Gastroesophageal sphincter (tissue), 4 donors: ENCODE measurements around the gene ZBTB4. TPM values are rescaled to one million over a fixed set of nuclear protein-coding genes. Genes with fewer than 3 reads are reported as not detected.

Experiments
- ATAC-seq: fragments of 150-250 bp; one replicate; pipeline ENCODE4 v1.9.1; 2016; ENCODE audit warnings: mild to moderate bottlenecking, moderate library complexity
- H3K27ac ChIP-seq, 4 donors: fragments of 200-600 bp; sonication (generic) in 3 of 4; 1 replicate in 3 of 4; 2 replicates in 1 of 4; pipeline ENCODE4 v1.5.1; 2016 to 2019
- H3K27me3 ChIP-seq: fragments of 200-600 bp; sonication (generic); one replicate; pipeline ENCODE4 v1.5.1; 2019
- H3K36me3 ChIP-seq, 2 donors: fragments of 200-600 bp; sonication (generic); one replicate each; pipeline ENCODE4 v1.5.1; 2019; ENCODE audit warnings: control low read depth in 1 of 2
- H3K4me1 ChIP-seq, 3 donors: fragments of 200-600 bp; sonication (generic); 1 replicate in 2 of 3; 2 replicates in 1 of 3; pipeline ENCODE4 v1.5.1; 2016 to 2019; ENCODE audit warnings: control low read depth in 2 of 3
- H3K4me3 ChIP-seq, 2 donors: fragments of 200-600 bp; sonication (generic); one replicate each; pipeline ENCODE4 v1.5.1; 2019; ENCODE audit warnings: mild to moderate bottlenecking in 1 of 2, moderate library complexity in 1 of 2
- H3K9me3 ChIP-seq, 3 donors: fragments of 200-600 bp; sonication (generic); one replicate each; pipeline ENCODE4 v1.5.1; 2017 to 2019; ENCODE audit warnings: control low read depth in 2 of 3
- EP300 ChIP-seq: sonication (generic); formaldehyde crosslinking; IDR thresholded peaks from one replicate; pipeline ENCODE4 v1.6.1; 2017; ENCODE audit warnings: antibody characterized with exemption, mild to moderate bottlenecking
- POLR2A ChIP-seq, 2 donors: fragments of 450-650 bp; IDR thresholded peaks; one replicate each; pipeline ENCODE4 v1.6.1; 2017; ENCODE audit warnings: antibody characterized with exemption in 2 of 2, mild to moderate bottlenecking in 2 of 2, moderate library complexity in 1 of 2
- POLR2AphosphoS5 ChIP-seq: sonication (generic); formaldehyde crosslinking; IDR thresholded peaks from one replicate; pipeline ENCODE4 v1.6.1; 2017; ENCODE audit warnings: antibody characterized with exemption
- WGBS, 2 donors: methylation state at CpG; one replicate each; pipeline ENCODE4 v1.1.5; 2018; ENCODE audit warnings: low coverage in 1 of 2; 5-methylcytosine and 5-hydroxymethylcytosine counted together
- total RNA-seq, 4 donors: library from RNA; depleted of rRNA; stranded (reverse); fragments of >200 nt; gene quantifications; one replicate each; pipeline ENCODE4 v1.1.0, GENCODE V29; 2016
- TF ChIP-seq, protein P1 (sequence below), 4 experiments: fragments of 200-600 bp in 2 of 4; fragments of 450-650 bp in 2 of 4; sonication (generic) in 1 of 4; IDR thresholded peaks; one replicate each; pipeline ENCODE4 v1.5.1; 2017 to 2019; ENCODE audit warnings: antibody characterized with exemption in 4 of 4, mild to moderate bottlenecking in 2 of 4, moderate library complexity in 2 of 4

ZBTB4 gene
- total RNA-seq, 4 donors from 2014 or later: 68.4 to 115 (median 80.2) TPM

DNA sequence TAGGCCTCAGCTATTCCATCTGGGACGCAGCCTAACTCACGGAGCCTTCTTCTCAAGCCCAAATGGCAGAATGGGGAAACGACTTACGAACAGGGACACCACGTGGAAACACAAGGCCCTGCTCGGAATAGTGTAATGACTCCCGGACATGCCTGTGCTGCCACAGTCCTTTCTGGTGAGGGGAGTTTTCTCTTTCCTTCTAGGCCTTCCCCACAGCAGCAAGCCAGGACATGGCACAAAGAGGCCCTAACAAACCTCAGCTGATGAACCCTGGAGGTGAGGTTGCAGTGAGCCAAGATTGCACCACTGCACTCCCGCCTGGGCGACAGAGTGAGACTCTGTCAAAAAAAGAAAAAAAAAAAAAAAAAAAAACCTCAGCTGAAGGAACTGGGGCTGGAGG lies 15.3 kb downstream of the ZBTB4 start:
- Histone ChIP-seq H3K4me3 (no peak overlapping the region), H3K27me3 (no peaks in the 10 kb centered on the region), H3K27ac (no peak overlapping the region), H3K36me3 (peaks cover 0 to 55% of the 10 kb centered on the region in 2 donors), H3K4me1 (peaks cover 2 to 44% (median 17%) of the 10 kb centered on the region in 3 donors), H3K9me3 (no peaks in the 10 kb centered on the region)
- TF ChIP-seq POLR2A (IDR thresholded peaks at IDR 0.05): no peak
- TF ChIP-seq EP300: no peak
- TF ChIP-seq POLR2AphosphoS5: no peak
- TF ChIP-seq, protein P1, sequence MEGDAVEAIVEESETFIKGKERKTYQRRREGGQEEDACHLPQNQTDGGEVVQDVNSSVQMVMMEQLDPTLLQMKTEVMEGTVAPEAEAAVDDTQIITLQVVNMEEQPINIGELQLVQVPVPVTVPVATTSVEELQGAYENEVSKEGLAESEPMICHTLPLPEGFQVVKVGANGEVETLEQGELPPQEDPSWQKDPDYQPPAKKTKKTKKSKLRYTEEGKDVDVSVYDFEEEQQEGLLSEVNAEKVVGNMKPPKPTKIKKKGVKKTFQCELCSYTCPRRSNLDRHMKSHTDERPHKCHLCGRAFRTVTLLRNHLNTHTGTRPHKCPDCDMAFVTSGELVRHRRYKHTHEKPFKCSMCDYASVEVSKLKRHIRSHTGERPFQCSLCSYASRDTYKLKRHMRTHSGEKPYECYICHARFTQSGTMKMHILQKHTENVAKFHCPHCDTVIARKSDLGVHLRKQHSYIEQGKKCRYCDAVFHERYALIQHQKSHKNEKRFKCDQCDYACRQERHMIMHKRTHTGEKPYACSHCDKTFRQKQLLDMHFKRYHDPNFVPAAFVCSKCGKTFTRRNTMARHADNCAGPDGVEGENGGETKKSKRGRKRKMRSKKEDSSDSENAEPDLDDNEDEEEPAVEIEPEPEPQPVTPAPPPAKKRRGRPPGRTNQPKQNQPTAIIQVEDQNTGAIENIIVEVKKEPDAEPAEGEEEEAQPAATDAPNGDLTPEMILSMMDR (IDR thresholded peaks at IDR 0.05): no peak
- ATAC-seq: no peak
- WGBS, 2 donors: no CpG with 5 or more reads among the region's 9 CpGs

- peaks cover 0 to 55% of the 10 kb centered on the region in 2 donors for H3K36me3 ChIP-seq
- H3K27me3 ChIP-seq: no peaks in the 10 kb centered on the region
- peak overlapping the region in 1 of 4 donors; percentile 8 for H3K27ac ChIP-seq
- H3K4me1 ChIP-seq: peaks cover 2 to 37% (median 17%) of the 10 kb centered on the region in 3 donors
- no peaks in the 10 kb centered on the region for H3K9me3 ChIP-seq
- H3K4me3 ChIP-seq: no peak overlapping the region
- no peak for TF ChIP-seq EP300
- TF ChIP-seq POLR2A (IDR thresholded peaks at IDR 0.05): no peak
- TF ChIP-seq, protein P1 (IDR thresholded peaks at IDR 0.05): no peak
- TF ChIP-seq POLR2AphosphoS5: no peak
- ATAC-seq: no peak
- WGBS, 2 donors: 80 to 95% methylated on average over 4 to 7 of the region's 14 CpGs
Observed at GRCh38 chr17:7463372-7463846, 16.0 kb downstream of the ZBTB4 start.

- Histone ChIP-seq H3K27me3 (no peaks in the 10 kb centered on the region), H3K4me3 (no peak overlapping the region), H3K9me3 (no peaks in the 10 kb centered on the region), H3K27ac (peak overlapping the region in 1 of 4 donors; percentile 8), H3K4me1 (peaks cover 2 to 30% (median 17%) of the 10 kb centered on the region in 3 donors), H3K36me3 (peaks cover 0 to 55% of the 10 kb centered on the region in 2 donors)
- TF ChIP-seq, protein P1 (IDR thresholded peaks at IDR 0.05): no peak
- TF ChIP-seq EP300 (no peak), POLR2A (IDR thresholded peaks at IDR 0.05) (no peak), POLR2AphosphoS5 (no peak)
- WGBS, 2 donors: 80 to 90% methylated on average over 8 to 10 of the region's 44 CpGs
- ATAC-seq: no peak
Observed at GRCh38 chr17:7462474-7463371, 16.7 kb downstream of the ZBTB4 start.

GRCh38 chr17:7460850-7461660 lies 18.4 kb downstream of the ZBTB4 start:
- Histone ChIP-seq H3K27ac (peak overlapping the region in 2 of 4 donors; percentile 6 to 31), H3K36me3 (peaks cover 0 to 45% of the 10 kb centered on the region in 2 donors), H3K27me3 (no peaks in the 10 kb centered on the region), H3K4me1 (peaks cover 0 to 27% (median 4%) of the 10 kb centered on the region in 3 donors), H3K4me3 (no peak overlapping the region), H3K9me3 (no peaks in the 10 kb centered on the region)
- TF ChIP-seq POLR2AphosphoS5 (no peak), EP300 (no peak), POLR2A (IDR thresholded peaks at IDR 0.05) (no peak)
- TF ChIP-seq, protein P1 (IDR thresholded peaks at IDR 0.05): no peak
- WGBS, 2 donors: 99 to 100% methylated on average over 2 to 6 of the region's 7 CpGs
- no peak for ATAC-seq
